CD4-positive, alpha-beta T cell (primary cell): ENCODE results near the gene OR52B4. TPM values are rescaled to one million over a fixed set of nuclear protein-coding genes. Genes with fewer than 3 reads are reported as not detected.
"Not testable (repeated sequence)": the region's sequence is repeated elsewhere in the genome, so short reads cannot be mapped to it uniquely, and the experiment has no call there.

Source experiments
- ATAC-seq: fragments of 200-7000 bp; cut with Tn5 transposase; one replicate; pipeline ENCODE4 v1.10.0; 2022; ENCODE audit warnings: mild to moderate bottlenecking; ENCODE audit not compliant: poor library complexity
- CTCF ChIA-PET: fragments of 350-600 bp; sonication (Branson Sonifier 250); formaldehyde crosslinking; loops from one replicate; lab custom pipeline; 2021; ENCODE audit warnings: antibody characterized with exemption, inconsistent platforms; lab: Charles Lee
- POLR2A ChIA-PET: fragments of 350-600 bp; sonication (Branson Sonifier 250); formaldehyde crosslinking; loops from one replicate; lab custom pipeline; 2021; ENCODE audit warnings: antibody characterized with exemption, inconsistent platforms; lab: Charles Lee
- DNase-seq, 14 experiments: peaks; one replicate each; pipeline ENCODE4 v3.0.0-alpha.2; 2013 to 2020; ENCODE audit warnings: mixed read lengths in 2 of 14
- H3K27ac ChIP-seq, 2 donors: one replicate each; pipeline versions ENCODE4 v1.5.1 to v1.7.0; 2013; ENCODE audit warnings: low read length in 2 of 2, low read depth in 1 of 2, mild to moderate bottlenecking in 1 of 2
- H3K27me3 ChIP-seq, 2 experiments: 1 replicate in 1 of 2; 2 replicates in 1 of 2; pipeline versions ENCODE4 v1.6.1 to v1.7.0; 2013; ENCODE audit warnings: low read length in 2 of 2, control low read depth in 1 of 2, mild to moderate bottlenecking in 1 of 2, moderate library complexity in 1 of 2; ENCODE audit not compliant: insufficient read depth in 2 of 2, control insufficient read depth in 1 of 2
- H3K36me3 ChIP-seq: one replicate; pipeline ENCODE4 v1.6.1; 2013; ENCODE audit warnings: low read length, control low read depth; ENCODE audit not compliant: insufficient read depth
- H3K4me1 ChIP-seq: one replicate; pipeline ENCODE4 v1.6.1; 2013; ENCODE audit warnings: low read length, control low read depth; ENCODE audit not compliant: insufficient read depth
- H3K4me3 ChIP-seq: one replicate; pipeline ENCODE4 v1.5.1; 2013; ENCODE audit warnings: mild to moderate bottlenecking, low read length, moderate library complexity
- H3K9me3 ChIP-seq, 2 experiments: 1 replicate in 1 of 2; 2 replicates in 1 of 2; pipeline versions ENCODE4 v1.6.1 to v1.7.0; 2013; ENCODE audit warnings: low read length in 2 of 2, mild to moderate bottlenecking in 2 of 2, control low read depth in 1 of 2, moderate library complexity in 1 of 2; ENCODE audit not compliant: control insufficient read depth in 1 of 2, insufficient read depth in 1 of 2
- H3K27ac Mint-ChIP-seq: one replicate; pipeline ENCODE4 v1.8.0; 2020; ENCODE audit warnings: mixed read lengths
- H3K27me3 Mint-ChIP-seq: one replicate; pipeline ENCODE4 v1.8.0; 2021; ENCODE audit warnings: mixed read lengths
- H3K36me3 Mint-ChIP-seq: one replicate; pipeline ENCODE4 v1.8.0; 2021; ENCODE audit warnings: low read depth, mixed read lengths
- H3K4me1 Mint-ChIP-seq: one replicate; pipeline ENCODE4 v1.8.0; 2021; ENCODE audit warnings: low read depth, mixed read lengths
- H3K4me3 Mint-ChIP-seq: one replicate; pipeline ENCODE4 v1.8.0; 2020; ENCODE audit warnings: mild to moderate bottlenecking, mixed read lengths
- H3K9me3 Mint-ChIP-seq: one replicate; pipeline ENCODE4 v1.8.0; 2020; ENCODE audit warnings: mixed read lengths
- intact Hi-C, 2 experiments: fragments of 100-400 bp; cut with DNase I in 1 of 2; cut with micrococcal nuclease in 1 of 2; formaldehyde crosslinking; loops; one replicate each; pipeline versions ENCODE4 v1.15.1 to v1.9.0; 2023 to 2025; cut with DNase I, micrococcal nuclease
- total RNA-seq, 174 experiments: library from RNA in 2 of 174; stranded (reverse) in 2 of 174; gene quantifications; one replicate each; pipeline ENCODE4 v1.2.3 and lab custom pipeline; 2021 to 2026
- TF ChIP-seq, protein P1 (sequence below): fragments of 200-600 bp; IDR thresholded peaks from one replicate; pipeline ENCODE4 v1.8.0; 2022; ENCODE audit warnings: antibody characterized with exemption, mild to moderate bottlenecking

The OR52B4 gene
- total RNA-seq, 2 experiments from 2014 or later = not detected

- no peaks in the 10 kb centered on the region for H3K36me3 ChIP-seq
- ChIA-PET CTCF (no interaction called here), POLR2A (no interaction called here)
- H3K4me3 Mint-ChIP-seq = no peak overlapping the region
- no peaks in the 10 kb centered on the region for H3K4me1 Mint-ChIP-seq
- no peak overlapping the region for H3K27ac ChIP-seq
- no peaks in the 10 kb centered on the region for H3K4me1 ChIP-seq
- DNase-seq (no peak), ATAC-seq (no peak)
- intact Hi-C loops = no loop called here
- no peaks in the 10 kb centered on the region for H3K9me3 Mint-ChIP-seq
- H3K27me3 ChIP-seq = no peaks in the 10 kb centered on the region
- TF ChIP-seq, protein P1, sequence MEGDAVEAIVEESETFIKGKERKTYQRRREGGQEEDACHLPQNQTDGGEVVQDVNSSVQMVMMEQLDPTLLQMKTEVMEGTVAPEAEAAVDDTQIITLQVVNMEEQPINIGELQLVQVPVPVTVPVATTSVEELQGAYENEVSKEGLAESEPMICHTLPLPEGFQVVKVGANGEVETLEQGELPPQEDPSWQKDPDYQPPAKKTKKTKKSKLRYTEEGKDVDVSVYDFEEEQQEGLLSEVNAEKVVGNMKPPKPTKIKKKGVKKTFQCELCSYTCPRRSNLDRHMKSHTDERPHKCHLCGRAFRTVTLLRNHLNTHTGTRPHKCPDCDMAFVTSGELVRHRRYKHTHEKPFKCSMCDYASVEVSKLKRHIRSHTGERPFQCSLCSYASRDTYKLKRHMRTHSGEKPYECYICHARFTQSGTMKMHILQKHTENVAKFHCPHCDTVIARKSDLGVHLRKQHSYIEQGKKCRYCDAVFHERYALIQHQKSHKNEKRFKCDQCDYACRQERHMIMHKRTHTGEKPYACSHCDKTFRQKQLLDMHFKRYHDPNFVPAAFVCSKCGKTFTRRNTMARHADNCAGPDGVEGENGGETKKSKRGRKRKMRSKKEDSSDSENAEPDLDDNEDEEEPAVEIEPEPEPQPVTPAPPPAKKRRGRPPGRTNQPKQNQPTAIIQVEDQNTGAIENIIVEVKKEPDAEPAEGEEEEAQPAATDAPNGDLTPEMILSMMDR = no peak
- no peak overlapping the region for H3K27ac Mint-ChIP-seq
- H3K9me3 ChIP-seq = no peaks in the 10 kb centered on the region
- no peak overlapping the region for H3K4me3 ChIP-seq
- H3K27me3 Mint-ChIP-seq = no peaks in the 10 kb centered on the region
- H3K36me3 Mint-ChIP-seq = no peaks in the 10 kb centered on the region
These were observed 2.0 kb upstream of the OR52B4 start for GRCh38 chr11:4370166-4370565.

DNA sequence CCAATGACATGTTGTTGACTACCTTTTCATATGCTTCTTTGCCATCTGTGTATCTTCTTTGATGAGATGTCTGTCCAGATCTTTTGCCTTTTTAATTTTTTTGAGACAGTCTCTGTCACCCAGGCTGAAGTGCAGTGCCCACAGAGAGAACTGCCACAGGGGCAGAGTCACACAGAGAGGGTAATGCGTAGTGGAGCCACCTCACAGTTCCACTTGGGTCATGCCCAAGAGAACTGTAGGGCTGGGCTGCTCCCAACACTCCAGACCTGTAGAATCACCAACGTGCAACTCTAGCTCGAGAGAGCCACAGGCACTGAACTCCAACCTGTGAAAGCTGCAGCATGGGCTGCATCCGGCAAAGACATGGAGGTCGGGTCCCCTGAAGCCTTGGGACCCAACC, 20.0 kb downstream of the OR52B4 start:
- POLR2A ChIA-PET, H3K9me3 Mint-ChIP-seq, ATAC-seq, intact Hi-C loops, H3K4me1 Mint-ChIP-seq, H3K27ac ChIP-seq, H3K9me3 ChIP-seq, CTCF ChIA-PET, H3K27ac Mint-ChIP-seq, H3K36me3 Mint-ChIP-seq, H3K36me3 ChIP-seq, H3K4me3 ChIP-seq, H3K27me3 ChIP-seq, DNase-seq, H3K4me1 ChIP-seq, H3K4me3 Mint-ChIP-seq: not testable (repeated sequence)
- peaks cover 16% of the 10 kb centered on the region for H3K27me3 Mint-ChIP-seq

- H3K9me3 ChIP-seq, H3K4me1 ChIP-seq, H3K9me3 Mint-ChIP-seq, H3K36me3 ChIP-seq, H3K27ac Mint-ChIP-seq, H3K4me3 ChIP-seq, ATAC-seq, H3K4me1 Mint-ChIP-seq, DNase-seq, H3K27ac ChIP-seq, CTCF ChIA-PET, H3K27me3 ChIP-seq, H3K36me3 Mint-ChIP-seq, H3K4me3 Mint-ChIP-seq, POLR2A ChIA-PET, intact Hi-C loops: not testable (repeated sequence)
- peaks cover 18% of the 10 kb centered on the region for H3K27me3 Mint-ChIP-seq
These were observed 22.8 kb downstream of the OR52B4 start for GRCh38 chr11:4345366-4345765.

GRCh38 chr11:4334356-4334755, 33.8 kb downstream of the OR52B4 start:
- DNase-seq, ATAC-seq, H3K9me3 Mint-ChIP-seq, H3K9me3 ChIP-seq, H3K27ac Mint-ChIP-seq, POLR2A ChIA-PET, H3K36me3 Mint-ChIP-seq, H3K4me1 ChIP-seq, H3K4me1 Mint-ChIP-seq, H3K27ac ChIP-seq, H3K4me3 ChIP-seq, H3K4me3 Mint-ChIP-seq, CTCF ChIA-PET, H3K36me3 ChIP-seq, H3K27me3 ChIP-seq, intact Hi-C loops: not testable (repeated sequence)
- peaks cover 12% of the 10 kb centered on the region for H3K27me3 Mint-ChIP-seq

Other genes with a start within 250 kb of the OR52B4 start
- 10 to 100 TPM; 21.0 to 23.7 TPM for gene TRIM21, start 25.3 kb upstream of the OR52B4 start, total RNA-seq
- not detected for gene OR52K2, start 80.9 kb upstream of the OR52B4 start, total RNA-seq
- not detected for gene OR52K1, start 114.3 kb upstream of the OR52B4 start, total RNA-seq
- not detected for gene OR52M1, start 176.8 kb upstream of the OR52B4 start, total RNA-seq
- gene OR52I2, start 213.4 kb upstream of the OR52B4 start, total RNA-seq = not detected
- not detected for gene OR52I1, start 225.7 kb upstream of the OR52B4 start, total RNA-seq
- gene TRIM68, start 239.8 kb upstream of the OR52B4 start, total RNA-seq = 1 to 10 TPM; 4.1 to 5.4 TPM